Measurements from ENCODE around the gene AP2M1. TPM values are rescaled to one million over a fixed set of nuclear protein-coding genes. Genes with fewer than 3 reads are reported as not detected.

AP2M1 gene
- total RNA-seq, 1 donor from 2014 or later = 278 TPM

- intact Hi-C loops (cut with DNase I) = no loop called here
- DNase-seq (ENCODE audit: low spot score) = no peak
- no peak for ATAC-seq
Measured at GRCh38 chr3:184203526-184203925, 28.9 kb downstream of the AP2M1 start.

- ATAC-seq = peak; percentile 85
- intact Hi-C loops (cut with DNase I) = no loop called here
- DNase-seq (ENCODE audit: low spot score) = peak; percentile 37
Measured at GRCh38 chr3:184209146-184209923, 34.7 kb downstream of the AP2M1 start.

- ATAC-seq = no peak
- no peak for DNase-seq (ENCODE audit: low spot score)
- intact Hi-C loops (cut with DNase I) = no loop called here
Measured at GRCh38 chr3:184211297-184211696, 36.6 kb downstream of the AP2M1 start.

- ATAC-seq (no peak), DNase-seq (ENCODE audit: low spot score) (no peak)
- intact Hi-C loops (cut with DNase I) = no loop called here
Measured at GRCh38 chr3:184211718-184212117, 37.1 kb downstream of the AP2M1 start.

DNA sequence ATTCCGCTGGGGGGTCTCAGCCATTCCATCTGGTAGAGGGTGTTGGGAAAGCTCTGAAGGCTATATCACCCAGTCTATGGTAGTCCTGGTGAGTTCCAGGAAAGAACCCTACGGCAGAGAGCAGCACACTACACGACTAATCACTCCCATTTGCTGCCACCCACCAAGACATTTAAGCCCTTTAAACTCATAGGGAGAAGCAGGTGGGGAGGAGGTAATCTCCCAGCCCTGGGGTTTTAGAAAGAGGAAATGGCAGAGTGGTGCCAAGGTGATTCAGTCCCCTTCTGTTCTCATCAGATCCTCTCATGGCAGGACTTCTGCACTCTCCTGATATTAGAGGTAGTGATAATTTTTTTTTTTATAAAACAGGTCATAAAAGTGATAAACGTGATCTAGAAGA is 44.2 kb downstream of the AP2M1 start:
- intact Hi-C loops (cut with DNase I) = no loop called here
- DNase-seq (ENCODE audit: low spot score) (no peak), ATAC-seq (no peak)

DNA sequence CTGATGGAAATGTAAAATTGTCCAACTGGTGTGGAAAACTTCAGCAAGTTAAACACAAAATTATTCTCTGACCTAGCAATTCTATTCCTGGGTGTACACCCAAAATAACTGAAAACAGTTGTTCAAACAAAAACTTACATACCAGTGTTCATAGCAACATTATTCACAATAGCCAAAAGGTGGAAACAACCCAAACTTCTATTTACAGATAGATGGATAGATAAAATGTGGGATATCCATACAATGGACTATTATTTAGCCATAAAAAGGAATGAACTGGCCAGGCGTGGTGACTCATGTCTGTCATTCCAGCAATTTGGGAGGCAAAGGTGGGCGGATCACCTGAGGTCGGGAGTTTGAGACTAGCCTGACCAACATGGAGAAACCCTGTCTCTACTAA is 47.9 kb downstream of the AP2M1 start:
- ATAC-seq (no peak), DNase-seq (ENCODE audit: low spot score) (no peak)
- intact Hi-C loops (cut with DNase I) = no loop called here

GRCh38 chr3:184223946-184224345 is 49.3 kb downstream of the AP2M1 start:
- DNase-seq (ENCODE audit: low spot score) (no peak), ATAC-seq (no peak)
- intact Hi-C loops (cut with DNase I) = no loop called here

DNA sequence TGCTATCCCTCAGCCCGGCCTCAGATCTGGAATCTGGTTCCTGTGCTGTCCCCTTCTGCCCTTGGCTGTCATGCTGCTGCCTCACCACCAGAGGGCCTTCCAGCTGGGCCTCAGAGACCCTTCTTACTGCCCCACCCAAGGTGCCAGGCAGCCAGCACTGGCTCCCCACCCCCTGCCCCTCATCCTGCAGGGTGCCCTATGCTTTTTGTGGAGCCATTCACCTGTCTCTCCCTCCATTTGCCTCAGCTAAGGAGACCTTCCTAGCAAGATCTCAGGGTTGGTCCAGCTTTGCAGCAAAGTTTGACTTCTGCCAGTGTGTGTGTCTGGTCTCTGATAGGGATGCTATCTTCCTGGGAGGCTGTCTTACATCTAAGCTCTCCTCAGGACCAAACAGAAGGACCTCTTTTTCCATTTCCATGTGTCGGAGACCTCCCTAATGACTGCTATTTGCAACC is 52.9 kb downstream of the AP2M1 start:
- peak; percentile 54 for DNase-seq (ENCODE audit: low spot score)
- intact Hi-C loops (cut with DNase I) = no loop called here
- no peak for ATAC-seq

- intact Hi-C loops (cut with DNase I) = no loop called here
- ATAC-seq (peak; percentile 22), DNase-seq (ENCODE audit: low spot score) (peak; percentile 48)
Measured at GRCh38 chr3:184228376-184229137, 53.9 kb downstream of the AP2M1 start.

DNA sequence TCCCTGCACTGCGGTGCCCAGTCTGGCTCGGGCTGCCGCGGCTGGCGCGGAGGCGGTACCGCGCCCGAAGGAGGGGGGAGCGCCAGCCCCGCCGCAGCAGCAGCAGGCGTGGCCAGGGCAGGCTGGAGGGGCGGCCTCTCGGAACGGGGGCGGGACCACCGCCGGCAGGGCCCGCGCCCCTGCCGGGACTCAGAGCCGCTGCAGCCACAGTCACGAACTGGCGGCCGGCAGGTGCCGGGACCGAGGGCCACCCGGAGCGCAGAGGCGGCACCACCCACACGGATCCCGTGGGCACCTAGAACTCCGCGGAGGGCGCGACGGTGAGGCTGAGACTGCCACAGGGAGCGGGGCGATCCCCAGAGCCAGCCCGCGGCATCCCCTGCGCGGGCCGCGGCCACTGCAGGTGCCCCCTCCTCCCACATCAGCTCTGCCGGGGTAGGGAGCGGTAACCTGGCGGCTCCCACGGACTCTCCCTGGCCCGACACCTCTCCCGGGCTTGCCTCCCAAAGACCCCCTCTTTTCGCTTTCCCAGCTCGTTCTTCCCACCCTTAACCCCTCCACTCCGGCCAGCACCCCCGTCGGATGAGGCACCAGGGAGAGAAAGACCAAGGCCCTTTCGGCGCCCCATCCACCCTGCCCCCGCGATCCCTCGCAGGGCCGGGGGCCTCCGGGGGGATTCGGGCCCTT is 54.9 kb downstream of the AP2M1 start, which contains the start of gene VWA5B2:
TSS of gene VWA5B2 (plus strand) at position 192 of the 687 bp plus-strand sequence. CDS start 944 bp downstream, outside the sequence.
- ATAC-seq (peak; percentile 75), DNase-seq (ENCODE audit: low spot score) (peak; percentile 63)
- intact Hi-C loops (cut with DNase I) = no loop called here

GRCh38 chr3:184230081-184230602 is 55.5 kb downstream of the AP2M1 start:
- DNase-seq (ENCODE audit: low spot score) (peak; percentile 52), ATAC-seq (no peak)
- intact Hi-C loops (cut with DNase I) = no loop called here

GRCh38 chr3:184230603-184231528 is 56.2 kb downstream of the AP2M1 start:
- peak; percentile 27 for DNase-seq (ENCODE audit: low spot score)
- intact Hi-C loops (cut with DNase I) = no loop called here
- no peak for ATAC-seq

DNA sequence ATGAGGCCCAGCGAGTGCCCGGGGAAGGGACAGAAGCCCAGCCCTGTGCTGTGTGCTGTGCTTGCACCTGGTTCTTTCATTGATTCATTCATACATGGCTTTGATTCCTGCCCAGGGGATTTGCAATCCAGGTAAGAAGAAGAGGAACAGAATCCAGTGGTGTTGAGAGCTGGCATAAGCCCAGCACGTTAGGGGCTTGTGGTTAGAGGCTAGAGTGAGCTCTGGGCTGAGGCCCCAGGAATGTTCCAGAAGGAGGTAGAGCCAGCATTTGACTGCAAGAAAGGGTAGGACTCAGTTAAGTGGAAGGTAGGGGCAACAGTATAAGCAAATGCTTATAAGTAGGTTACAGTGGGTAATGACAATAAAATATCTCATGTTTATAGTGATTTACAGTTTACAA is 57.0 kb downstream of the AP2M1 start:
- ATAC-seq (no peak), DNase-seq (ENCODE audit: low spot score) (peak; percentile 13)
- intact Hi-C loops (cut with DNase I) = no loop called here

DNA sequence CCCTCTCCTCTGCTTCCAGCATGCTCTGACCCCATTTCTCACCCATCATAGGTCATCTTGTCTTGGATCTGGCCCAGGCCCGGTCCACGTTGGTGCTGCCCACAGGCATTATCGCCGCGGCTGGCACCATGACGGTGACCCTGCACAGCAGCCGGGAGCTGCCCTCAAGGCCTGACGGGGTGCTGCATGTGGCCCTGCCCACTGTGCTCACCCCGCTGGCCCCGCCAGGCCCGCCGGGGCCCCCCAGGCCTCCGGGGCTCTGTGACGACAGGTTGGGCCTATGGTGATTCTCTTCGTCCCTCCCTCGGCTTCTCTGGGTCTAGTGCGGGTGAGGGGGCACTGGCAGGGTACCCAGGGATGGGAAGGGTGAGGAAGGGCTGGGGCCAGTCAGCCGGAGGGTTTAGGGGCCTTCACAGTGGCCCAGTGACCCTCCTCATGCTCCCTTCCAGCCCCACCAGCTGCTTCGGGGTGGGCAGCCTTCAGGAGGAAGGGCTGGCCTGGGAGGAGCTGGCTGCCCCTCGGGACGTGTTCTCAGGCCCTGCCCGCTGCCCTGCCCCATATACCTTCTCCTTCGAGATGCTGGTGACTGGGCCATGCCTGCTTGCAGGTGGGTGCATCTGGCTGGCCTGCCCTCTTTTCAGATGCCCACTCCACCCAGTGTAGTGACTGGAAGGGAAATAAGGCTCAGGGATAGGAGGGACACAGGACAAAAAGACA is 58.6 kb downstream of the AP2M1 start:
- intact Hi-C loops (cut with DNase I) = no loop called here
- ATAC-seq = no peak
- DNase-seq (ENCODE audit: low spot score) = peak; percentile 46

All from sciatic nerve (tissue), 2 donors.